A673 (cell line): ENCODE data around the gene LRRC74A. TPM values are rescaled to one million over a fixed set of nuclear protein-coding genes. Genes with fewer than 3 reads are reported as not detected.

ENCODE experiments used
- BruUV-seq: library from RNA; stranded (reverse); fragments of 400-500 nt; replicated peaks from 2 replicates; lab custom pipeline; 2021; lab: Mats Ljungman, UMichigan
- CTCF ChIA-PET: fragments of 300-600 bp; sonication (Branson Sonifier 250); formaldehyde crosslinking; loops from one replicate; lab custom pipeline; 2022; ENCODE audit warnings: antibody characterized with exemption; lab: Charles Lee
- POLR2A ChIA-PET: fragments of 300-600 bp; sonication (Branson Sonifier 250); formaldehyde crosslinking; loops from one replicate; lab custom pipeline; 2022; ENCODE audit warnings: antibody characterized with exemption; ENCODE audit not compliant: low non-redundant PET; lab: Charles Lee
- DNase-seq: peaks from one replicate; pipeline ENCODE4 v3.0.0-alpha.2; 2015; ENCODE audit warnings: low spot score
- H3K27ac ChIP-seq: fragments of 200-600 bp; sonication (generic); 2 replicates; pipeline ENCODE4 v1.5.1; 2016; ENCODE audit warnings: mixed run types, low read depth, mild to moderate bottlenecking, mixed read lengths, antibody characterized with exemption, low read length; ENCODE audit not compliant: poor library complexity, severe bottlenecking
- H3K27me3 ChIP-seq: fragments of 200-600 bp; sonication (generic); replicated peaks from 2 replicates; pipeline ENCODE4 v1.6.1; 2017; ENCODE audit warnings: mixed run types, low read depth, mild to moderate bottlenecking, mixed read lengths, antibody characterized with exemption, low read length; ENCODE audit not compliant: insufficient read depth, poor library complexity
- H3K36me3 ChIP-seq: fragments of 200-600 bp; sonication (generic); 2 replicates; pipeline ENCODE4 v1.6.1; 2016; ENCODE audit warnings: mixed run types, mild to moderate bottlenecking, mixed read lengths, antibody characterized with exemption, low read length; ENCODE audit not compliant: insufficient read depth, poor library complexity, severe bottlenecking
- H3K4me1 ChIP-seq: fragments of 200-600 bp; sonication (generic); 2 replicates; pipeline ENCODE4 v1.6.1; 2017; ENCODE audit warnings: mixed run types, mild to moderate bottlenecking, mixed read lengths, antibody characterized with exemption, low read length; ENCODE audit not compliant: insufficient read depth, poor library complexity, severe bottlenecking
- H3K4me3 ChIP-seq: fragments of 200-600 bp; sonication (generic); 2 replicates; pipeline ENCODE4 v1.5.1; 2016; ENCODE audit warnings: low read depth, mixed run types, mild to moderate bottlenecking, mixed read lengths, low read length; ENCODE audit not compliant: poor library complexity, severe bottlenecking
- H3K9me3 ChIP-seq: fragments of 200-600 bp; sonication (generic); 2 replicates; pipeline ENCODE4 v1.6.1; 2016; ENCODE audit warnings: mixed run types, low read depth, mild to moderate bottlenecking, mixed read lengths, antibody characterized with exemption, low read length; ENCODE audit not compliant: poor library complexity, severe bottlenecking
- CTCF ChIP-seq: fragments of 300-800, 200-600 bp; sonication (generic); conservative IDR thresholded peaks from 2 replicates; pipeline ENCODE4 v1.5.1; 2017; ENCODE audit warnings: low read depth, mild to moderate bottlenecking, antibody characterized with exemption, low read length, moderate library complexity, mixed read lengths
- EZH2 ChIP-seq: fragments of 200-600 bp; sonication (generic); IDR thresholded peaks from 2 replicates; pipeline ENCODE4 v1.6.1; 2017; ENCODE audit warnings: borderline replicate concordance, low read depth, mild to moderate bottlenecking, mixed read lengths, antibody characterized with exemption, low read length; ENCODE audit not compliant: poor library complexity, severe bottlenecking
- intact Hi-C: fragments of 100-400 bp; cut with micrococcal nuclease; formaldehyde crosslinking; loops from one replicate; pipeline ENCODE4 v1.10.0; 2022; ENCODE audit not compliant: unreplicated experiment
- total RNA-seq: library from RNA; stranded (reverse); gene quantifications from 2 replicates; pipeline ENCODE4 v1.2.3, GENCODE V29; 2021

The LRRC74A gene
- total RNA-seq, 1 experiment from 2014 or later: not detected

GRCh38 chr14:76904100-76904739, 78.0 kb downstream of the LRRC74A start:
- no peak for DNase-seq
- Histone ChIP-seq H3K27ac (peak overlapping the region; percentile 32), H3K4me3 (no peak overlapping the region), H3K36me3 (no peaks in the 10 kb centered on the region), H3K9me3 (no peaks in the 10 kb centered on the region), H3K4me1 (peaks cover 26% of the 10 kb centered on the region), H3K27me3 (no peaks in the 10 kb centered on the region)
- no TSS peak for BruUV-seq
- POLR2A ChIA-PET: interaction anchor here (0.6 kb wide), 1 partner anchor 13 kb away, joined by 3 read pairs; no protein-coding TSS in a partner anchor
- no peak for TF ChIP-seq CTCF
- no peak for TF ChIP-seq EZH2
- CTCF ChIA-PET: interaction anchor here (0.7 to 1.9 kb wide), 6 partner anchors 9 to 166 kb away, joined by 3 to 9 read pairs (median 4); no protein-coding TSS in a partner anchor
- intact Hi-C loops: no loop called here

DNA sequence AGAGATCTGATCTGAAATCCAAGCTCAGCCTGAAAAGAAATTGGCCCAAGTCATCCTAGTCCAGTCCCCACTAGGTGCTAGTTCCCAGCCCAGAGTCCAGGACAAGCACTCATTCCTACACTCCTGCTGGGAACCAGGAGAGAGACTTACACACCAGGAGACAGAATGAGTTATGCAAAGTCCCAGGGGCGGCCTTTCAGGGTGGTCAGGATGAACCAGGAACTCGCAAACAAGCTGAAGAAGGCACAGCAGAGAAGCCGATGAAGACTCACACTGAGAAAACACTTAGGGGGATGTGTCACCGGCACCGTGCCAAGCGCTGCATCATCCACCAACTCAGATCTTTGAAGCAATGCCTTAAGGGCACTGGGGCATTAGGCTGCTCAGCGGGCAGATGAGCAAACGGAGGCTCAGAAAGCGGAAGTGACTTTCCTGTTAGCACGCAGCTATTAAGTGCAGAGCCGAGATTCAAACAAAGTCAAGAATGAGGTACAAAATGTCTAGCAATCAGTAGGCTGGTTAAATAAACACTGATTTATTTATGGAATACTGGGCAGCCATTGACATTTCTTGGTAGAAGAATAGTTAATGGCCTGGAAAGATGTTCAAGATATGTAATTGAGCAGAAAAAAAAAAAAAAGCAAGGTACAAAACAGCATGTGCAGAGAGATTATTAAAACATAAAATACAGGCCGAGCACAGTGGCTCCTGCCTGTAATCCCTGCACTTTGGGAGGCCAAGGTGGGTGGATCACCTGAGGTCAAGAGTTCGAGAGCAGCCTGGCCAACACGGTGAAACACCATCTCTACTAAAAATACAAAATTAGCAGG, 78.7 kb downstream of the LRRC74A start:
- ChIA-PET CTCF (interaction anchor here (0.7 to 1.9 kb wide), 8 partner anchors 8 to 166 kb away, joined by 3 to 9 read pairs (median 4); no protein-coding TSS in a partner anchor), POLR2A (interaction anchor here (0.7 kb wide), 1 partner anchor 124 kb away, joined by 5 read pairs; no protein-coding TSS in a partner anchor)
- no peak for TF ChIP-seq EZH2
- no peak for TF ChIP-seq CTCF
- Histone ChIP-seq H3K4me3 (no peak overlapping the region), H3K27me3 (no peaks in the 10 kb centered on the region), H3K36me3 (no peaks in the 10 kb centered on the region), H3K4me1 (peaks cover 26% of the 10 kb centered on the region), H3K27ac (peak overlapping the region; percentile 71), H3K9me3 (no peaks in the 10 kb centered on the region)
- intact Hi-C loops: no loop called here
- DNase-seq: peak; percentile 99
- no TSS peak for BruUV-seq

DNA sequence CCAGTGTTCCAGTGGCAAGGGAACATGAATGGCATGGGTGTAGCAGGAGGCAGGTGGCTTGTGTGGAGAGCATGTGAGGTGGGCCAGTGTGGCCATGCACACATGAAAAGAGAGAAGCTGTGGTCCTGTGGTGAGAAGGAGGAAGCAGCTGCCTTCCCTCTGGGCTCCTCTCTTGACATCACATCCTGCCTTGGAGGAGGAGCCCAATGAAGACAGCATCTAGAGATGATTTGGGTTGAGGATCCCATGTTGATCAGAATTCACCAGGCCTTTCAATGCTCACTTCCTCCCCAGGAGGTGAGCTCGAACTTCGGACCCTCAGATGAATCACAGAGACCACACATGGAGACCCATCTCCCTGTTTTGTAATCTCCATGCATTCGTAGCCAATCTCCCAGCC, 82.6 kb downstream of the LRRC74A start:
- POLR2A ChIA-PET: no interaction called here
- BruUV-seq: no TSS peak
- Histone ChIP-seq H3K36me3 (no peaks in the 10 kb centered on the region), H3K9me3 (no peaks in the 10 kb centered on the region), H3K4me3 (no peak overlapping the region), H3K27me3 (no peaks in the 10 kb centered on the region), H3K4me1 (peaks cover 27% of the 10 kb centered on the region), H3K27ac (no peak overlapping the region)
- no peak for TF ChIP-seq EZH2
- TF ChIP-seq CTCF: no peak
- CTCF ChIA-PET: no interaction called here
- no peak for DNase-seq
- intact Hi-C loops: no loop called here
